ENCODE data around the gene ARRDC1.
A peak's percentile ranks its signal among the peaks of the same experiment; 100 is the strongest.
"Not testable (repeated sequence)": the region's sequence is repeated elsewhere in the genome, so short reads cannot be mapped to it uniquely, and the experiment has no call there.

Gene ARRDC1

DNA sequence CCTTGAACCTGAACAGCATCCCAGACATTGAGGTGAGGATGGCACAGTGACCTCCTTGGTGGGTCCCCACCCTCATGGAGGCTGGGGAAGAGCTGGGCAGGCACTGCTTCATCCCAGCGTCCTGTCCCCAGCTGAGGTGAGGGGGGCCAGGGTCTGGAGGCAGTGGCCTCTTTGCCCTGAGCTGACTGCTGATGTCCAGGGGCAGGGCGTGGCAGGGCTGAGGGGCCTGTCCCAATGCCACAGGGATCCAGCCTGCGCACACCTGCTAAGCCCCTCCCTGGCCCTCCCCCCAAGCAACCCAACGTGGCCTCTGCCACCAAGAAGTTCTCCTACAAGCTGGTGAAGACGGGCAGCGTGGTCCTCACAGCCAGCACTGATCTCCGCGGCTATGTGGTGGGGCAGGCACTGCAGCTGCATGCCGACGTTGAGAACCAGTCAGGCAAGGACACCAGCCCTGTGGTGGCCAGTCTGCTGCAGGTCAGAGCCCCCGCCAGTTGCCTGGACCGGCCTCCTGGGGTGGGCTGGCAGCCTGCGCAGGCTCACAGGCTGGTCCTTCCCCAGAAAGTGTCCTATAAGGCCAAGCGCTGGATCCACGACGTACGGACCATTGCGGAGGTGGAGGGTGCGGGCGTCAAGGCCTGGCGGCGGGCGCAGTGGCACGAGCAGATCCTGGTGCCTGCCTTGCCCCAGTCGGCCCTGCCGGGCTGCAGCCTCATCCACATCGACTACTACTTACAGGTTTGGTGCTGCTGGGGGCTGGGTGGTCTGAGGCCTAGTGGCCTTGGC lies 8.4 kb downstream of the ARRDC1 start:
- no peak for DNase-seq

DNA sequence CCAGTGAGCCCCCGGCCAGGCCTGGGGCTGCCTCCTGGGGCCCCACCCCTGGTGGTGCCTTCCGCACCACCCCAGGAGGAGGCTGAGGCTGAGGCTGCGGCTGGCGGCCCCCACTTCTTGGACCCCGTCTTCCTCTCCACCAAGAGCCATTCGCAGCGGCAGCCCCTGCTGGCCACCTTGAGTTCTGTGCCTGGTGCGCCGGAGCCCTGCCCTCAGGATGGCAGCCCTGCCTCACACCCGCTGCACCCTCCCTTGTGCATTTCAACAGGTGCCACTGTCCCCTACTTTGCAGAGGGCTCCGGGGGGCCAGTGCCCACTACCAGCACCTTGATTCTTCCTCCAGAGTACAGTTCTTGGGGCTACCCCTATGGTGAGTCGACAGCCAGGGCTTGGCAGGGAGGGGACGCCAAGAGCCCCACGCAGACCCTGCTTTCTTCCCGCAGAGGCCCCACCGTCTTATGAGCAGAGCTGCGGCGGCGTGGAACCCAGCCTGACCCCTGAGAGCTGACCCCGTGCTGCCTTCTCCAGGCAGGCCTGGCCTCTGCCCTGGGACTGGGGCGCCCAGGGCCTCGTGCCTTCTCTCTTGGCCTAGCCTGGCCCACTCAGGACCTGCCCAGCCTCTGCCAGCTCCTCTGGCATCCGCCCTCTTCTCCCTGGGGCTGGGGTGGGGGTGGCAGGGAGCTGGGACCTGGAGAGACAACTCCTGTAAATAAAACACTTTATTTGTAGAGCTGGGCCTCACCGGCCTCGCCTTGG lies 9.3 kb downstream of the ARRDC1 start:
- DNase-seq, result no peak

DNA sequence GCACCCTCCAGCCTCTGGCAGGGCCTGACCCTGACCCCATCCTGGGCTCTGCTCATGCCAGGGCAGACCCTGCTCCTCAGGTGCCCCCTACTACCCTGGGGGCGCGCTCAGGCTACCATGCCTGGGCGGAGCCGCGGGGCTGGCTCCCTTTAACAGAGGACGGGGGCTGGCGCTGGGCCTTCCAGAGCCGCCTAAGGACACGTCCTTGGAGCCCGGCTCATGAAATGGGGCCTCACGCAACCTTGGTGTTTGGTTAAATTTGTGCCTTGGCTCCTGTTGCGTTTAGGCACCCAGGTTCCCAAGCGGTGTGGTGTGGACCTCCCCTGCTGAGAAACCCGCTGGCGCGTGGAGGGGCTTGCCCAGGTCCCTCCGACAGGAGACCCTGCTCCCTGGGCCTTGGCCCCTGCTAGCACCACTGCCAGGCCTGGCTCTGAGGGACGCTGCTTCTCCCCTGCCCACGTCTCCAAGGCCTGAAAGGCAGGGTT lies 9.9 kb downstream of the ARRDC1 start:
- DNase-seq, result no peak

DNA sequence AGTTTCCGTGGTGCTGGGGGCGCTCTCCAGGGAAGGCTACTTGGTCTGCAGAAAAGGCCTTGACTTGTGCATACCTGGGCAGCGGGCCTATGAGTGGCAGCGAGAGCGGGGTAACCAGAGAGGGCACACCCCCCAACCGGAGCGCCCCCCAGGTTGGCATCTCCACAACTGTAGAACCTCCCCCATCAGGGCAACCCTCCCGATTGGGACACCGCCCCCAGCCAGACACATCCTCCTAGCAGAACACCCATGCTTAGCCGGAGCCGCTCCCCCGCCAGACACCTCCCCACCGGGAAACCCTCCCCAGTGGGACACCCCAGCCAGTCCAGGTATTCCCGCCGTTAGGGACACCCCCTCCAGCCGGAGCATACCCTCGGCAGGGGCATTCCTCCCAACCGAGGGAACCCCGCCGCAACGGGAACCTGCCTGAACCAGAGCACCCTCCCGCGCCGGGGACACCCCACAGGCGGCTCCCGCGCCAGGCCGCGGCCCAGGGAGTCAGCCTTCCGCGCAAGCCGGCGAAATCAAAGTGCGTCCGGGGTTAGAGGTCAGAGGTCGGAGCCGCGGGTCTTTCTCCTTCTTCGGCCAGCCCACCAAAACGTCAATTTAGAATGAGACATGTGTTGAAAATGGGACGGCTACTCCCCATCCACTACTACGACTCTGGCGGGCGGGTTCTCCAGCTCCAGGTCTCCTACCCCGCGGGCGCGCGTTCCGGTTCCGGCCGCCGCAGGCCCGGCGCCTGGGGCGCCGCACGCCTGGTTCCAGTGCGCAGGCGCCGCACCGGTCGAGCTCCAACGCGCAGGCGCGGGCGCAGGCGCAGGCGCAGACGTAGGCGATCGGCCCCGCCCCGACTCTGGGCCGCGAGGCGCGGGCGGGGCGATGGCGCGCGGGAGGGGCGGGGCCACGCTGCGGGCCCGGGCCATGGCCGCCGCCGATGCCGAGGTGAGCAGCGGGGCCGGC lies 12.9 kb downstream of the ARRDC1 start, which contains the start of gene EHMT1:
Gene EHMT1 (plus strand): TSS at position 901 of the 963 bp plus-strand sequence. CDS start 24 bp downstream, at position 925.
- DNase-seq, result peak; percentile 89

DNA sequence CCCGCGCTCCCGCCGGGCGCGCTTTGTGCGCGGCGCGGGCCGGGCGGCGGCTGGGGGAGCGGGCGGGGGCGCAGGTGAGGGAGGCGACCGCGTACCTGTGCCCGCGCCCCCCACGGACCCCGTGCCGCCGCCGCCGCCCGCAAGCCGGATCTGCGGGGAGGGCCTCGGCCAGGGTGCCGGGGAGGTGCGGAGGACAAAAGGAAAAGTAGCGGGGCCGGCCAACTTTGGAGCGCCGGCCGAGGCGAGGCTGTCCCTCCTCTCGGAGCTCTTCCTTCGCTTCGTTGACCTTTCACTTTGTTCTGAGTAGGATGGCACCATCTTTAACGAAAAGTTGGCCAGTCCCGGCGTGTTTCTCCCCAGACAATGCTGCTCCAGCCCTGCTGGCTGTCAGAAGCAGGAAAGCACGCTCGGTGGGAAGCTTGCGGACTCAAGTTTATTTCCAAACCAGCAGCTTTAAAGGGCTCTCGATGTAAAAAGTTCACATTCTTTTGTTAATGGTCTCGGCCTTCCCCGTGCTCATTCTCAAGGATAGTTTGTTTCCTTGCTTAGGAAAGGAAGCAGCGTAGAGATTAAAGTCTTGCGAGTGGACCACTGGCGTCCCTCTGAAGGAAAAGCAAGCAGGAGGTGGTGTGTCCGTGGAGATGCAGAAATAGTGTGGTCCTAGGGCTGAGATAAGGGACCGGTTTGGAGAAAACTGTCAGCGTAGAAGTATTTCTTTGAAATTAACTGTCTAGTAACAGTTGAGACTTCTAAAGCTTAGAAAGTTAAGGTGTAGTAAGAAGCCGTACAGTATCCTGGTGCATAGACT lies 14.0 kb downstream of the ARRDC1 start:
- peak; percentile 32 for DNase-seq

DNA sequence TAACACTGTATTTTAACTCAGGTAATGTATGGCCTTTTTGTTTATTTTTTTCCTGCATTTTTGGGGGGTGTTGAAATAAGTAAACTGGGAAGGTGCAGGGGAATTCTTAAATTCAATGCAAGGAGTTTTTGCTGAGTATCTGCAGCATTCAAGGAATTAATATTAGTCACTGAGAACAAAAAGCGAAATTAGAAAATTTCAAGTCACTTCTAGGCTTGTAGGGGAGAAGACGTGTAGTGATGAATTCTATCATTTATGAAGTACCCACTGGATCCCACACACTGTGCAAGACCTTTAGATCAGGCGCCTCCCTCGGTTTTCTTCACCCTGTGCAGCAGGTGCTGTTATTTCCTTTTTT lies 14.5 kb downstream of the ARRDC1 start:
- no peak for DNase-seq

DNA sequence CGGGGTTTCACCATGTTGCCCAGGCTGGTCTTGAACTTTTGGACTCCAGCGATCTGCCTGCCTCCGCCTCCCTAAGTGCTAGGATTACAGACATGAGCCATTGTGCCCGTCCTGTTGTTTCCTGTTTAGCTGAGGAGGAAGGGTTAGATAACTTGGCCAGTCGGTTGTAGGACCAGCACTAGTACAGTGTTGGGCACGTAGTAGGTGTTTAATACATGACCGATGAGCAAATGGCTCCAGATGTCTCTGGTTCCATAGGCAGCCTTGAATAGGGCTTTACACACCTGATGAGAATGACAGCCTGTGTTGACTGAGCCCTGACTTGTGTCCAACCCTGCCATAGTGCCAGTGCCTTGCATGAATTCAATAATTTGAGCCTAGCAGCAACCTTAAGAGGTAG lies 15.1 kb downstream of the ARRDC1 start:
- DNase-seq, result no peak

DNA sequence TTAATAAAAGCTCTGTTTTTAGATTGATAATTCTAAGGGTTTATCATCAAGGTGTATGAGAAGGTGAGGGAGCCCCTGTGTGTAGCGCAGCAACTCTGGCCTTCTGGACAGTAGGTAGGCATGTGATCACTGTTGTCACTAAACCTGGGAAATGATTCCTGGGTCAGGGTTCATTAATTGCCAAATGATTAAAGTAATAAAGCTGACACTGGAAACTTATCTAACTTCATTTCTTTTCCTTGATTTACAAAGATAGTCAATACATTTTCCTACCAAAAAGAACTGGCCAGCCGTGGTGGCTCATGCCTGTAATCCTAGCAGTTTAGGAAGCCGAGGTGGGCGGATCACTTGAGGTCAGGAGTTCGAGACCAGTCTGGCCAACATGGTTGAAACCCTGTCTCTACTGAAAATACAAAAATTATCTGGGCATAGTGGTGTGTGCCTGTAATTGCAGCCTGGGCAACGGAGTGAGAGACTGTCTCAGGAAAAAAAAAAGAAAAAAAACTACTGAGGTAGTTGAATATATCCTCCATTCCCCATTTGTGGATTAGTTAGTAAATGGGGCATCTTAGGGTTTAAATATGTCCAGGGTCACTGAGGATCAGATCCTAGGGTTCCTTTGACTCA lies 15.8 kb downstream of the ARRDC1 start:
- DNase-seq, result no peak

DNA sequence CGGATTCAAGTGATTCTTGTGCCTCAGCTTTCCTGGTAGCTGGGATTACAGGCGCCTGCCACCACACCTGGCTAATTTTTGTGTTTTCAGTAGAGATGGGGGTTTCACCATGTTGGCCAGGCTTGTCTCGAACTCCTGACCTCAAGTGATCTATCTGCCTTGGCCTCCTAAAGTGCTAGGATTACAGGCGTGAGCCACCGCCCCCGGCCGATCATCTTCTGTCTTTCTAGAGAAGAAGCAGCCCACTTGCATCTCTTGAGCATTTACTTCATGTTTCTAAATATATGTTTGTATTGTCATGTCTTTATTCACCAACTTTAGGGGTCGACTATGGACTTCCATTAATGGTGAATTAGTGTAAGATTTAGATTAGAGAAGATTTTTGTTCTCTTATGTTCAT lies 16.7 kb downstream of the ARRDC1 start:
- not testable (repeated sequence) for DNase-seq

DNA sequence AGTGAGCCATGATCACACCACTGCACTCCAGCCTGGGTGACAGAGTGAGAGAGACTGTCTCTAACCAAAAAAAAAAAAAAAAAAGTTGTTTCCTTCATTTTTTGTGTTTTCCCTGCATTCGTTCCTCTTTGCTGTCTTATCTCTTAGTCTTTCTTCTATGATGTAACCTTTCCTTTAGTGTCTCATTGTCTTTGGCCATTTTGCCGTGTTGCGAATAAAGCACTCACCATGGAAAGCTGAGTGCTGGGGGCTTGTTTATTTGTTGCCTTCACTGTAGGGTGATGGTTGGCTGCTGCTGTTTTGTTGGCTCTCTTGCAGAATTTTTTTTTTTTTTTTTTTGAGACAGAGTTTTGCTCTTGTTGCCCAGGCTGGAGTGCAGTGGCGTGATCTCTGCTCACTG lies 21.0 kb downstream of the ARRDC1 start:
- DNase-seq, result no peak

DNA sequence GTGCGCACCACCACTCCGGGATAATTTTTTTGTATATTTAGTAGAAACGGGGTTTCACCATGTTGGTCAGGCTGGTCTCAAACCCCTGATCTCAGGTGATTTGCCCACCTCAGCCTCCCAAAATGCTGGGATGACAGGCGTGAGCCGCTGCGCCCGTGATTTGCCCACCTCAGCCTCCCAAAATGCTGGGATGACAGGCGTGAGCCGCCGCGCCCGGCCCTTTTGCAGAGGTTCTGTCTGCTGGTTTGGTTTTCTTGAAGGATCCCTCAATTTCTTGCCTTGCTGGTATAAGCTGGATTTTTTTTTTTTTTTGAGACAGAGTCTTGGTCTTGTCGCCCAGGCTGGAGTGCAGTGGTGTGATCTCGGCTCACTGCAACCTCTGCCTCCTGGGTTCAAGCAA lies 21.9 kb downstream of the ARRDC1 start:
- DNase-seq, result not testable (repeated sequence)

DNA sequence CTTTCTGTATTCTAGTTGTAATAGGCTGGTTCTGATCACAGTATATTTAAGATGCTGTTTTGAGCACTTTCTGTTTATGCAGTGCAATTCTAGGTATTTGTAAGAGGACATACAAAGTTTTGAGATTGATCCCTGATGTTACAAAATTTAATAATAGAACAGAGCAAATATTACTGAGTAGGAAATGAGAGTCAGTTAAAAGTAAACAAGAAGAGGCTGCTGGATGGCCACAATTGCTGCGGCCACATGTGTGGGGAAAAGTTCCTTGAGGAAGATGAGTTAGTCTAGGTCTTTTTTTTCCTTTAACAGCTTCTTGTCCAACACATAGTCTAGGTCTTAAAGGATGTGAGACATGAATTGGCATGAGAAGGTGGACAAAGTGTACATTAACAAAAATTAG lies 24.6 kb downstream of the ARRDC1 start:
- no peak for DNase-seq

DNA sequence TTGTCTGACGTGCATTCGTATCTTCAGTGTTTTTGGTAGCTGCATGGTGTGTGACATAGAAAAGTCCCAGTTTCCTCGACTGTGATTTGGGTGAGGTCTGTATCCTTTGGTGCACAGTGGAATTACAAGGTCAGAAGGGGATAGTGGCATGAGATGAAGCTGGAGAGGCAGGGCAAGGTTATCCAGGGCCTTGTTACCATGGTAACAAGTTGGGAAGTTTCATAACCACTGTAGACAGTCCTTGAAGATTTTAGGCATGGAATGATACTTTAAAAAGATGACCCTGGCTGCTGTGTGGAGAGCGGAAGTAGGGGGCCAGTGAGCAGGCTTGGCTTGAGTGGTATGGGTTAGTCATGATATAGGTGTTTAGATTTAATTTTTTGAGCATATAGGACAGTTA lies 25.2 kb downstream of the ARRDC1 start:
- DNase-seq, result no peak

DNA sequence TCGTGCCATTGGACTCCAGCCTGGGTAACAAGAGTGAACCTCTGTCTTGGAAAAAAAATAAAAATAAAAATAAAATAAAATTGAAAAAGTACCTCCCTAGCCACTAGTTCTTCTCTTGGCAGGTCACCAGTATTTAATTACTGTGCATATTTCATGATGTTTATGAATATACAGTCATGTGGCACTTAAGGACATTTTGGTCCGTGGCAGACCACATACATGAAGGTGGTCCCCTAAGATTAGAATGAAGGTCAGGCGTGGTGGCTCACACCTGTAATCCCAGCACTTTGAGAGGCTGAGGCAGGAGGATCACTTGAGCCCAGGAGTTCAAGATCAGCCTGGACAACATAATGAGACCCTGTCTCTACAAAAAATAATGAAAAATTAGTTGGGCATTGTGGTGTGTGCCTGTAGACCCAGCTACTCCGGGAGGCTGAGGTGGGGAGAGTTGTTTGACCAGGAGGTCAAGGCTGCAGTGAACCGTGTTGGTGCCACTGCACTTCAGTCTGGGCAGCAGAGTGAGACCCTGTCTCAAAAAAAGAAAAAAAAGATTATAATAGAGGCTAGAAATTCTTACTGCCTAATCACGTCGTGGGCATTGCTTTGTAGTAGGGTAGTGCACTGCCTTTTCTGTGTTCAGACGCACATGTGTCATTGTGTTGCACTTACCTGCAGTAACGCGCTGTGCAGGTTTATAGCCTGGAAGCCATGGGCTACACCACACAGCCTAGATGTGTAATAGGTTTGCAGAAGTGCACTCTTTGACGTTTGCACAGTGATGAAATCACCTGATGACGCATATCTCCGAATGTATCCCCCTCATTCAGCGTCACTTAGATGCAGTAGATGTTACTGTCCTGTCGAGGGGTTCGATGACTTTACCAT lies 26.1 kb downstream of the ARRDC1 start:
- DNase-seq, result no peak

DNA sequence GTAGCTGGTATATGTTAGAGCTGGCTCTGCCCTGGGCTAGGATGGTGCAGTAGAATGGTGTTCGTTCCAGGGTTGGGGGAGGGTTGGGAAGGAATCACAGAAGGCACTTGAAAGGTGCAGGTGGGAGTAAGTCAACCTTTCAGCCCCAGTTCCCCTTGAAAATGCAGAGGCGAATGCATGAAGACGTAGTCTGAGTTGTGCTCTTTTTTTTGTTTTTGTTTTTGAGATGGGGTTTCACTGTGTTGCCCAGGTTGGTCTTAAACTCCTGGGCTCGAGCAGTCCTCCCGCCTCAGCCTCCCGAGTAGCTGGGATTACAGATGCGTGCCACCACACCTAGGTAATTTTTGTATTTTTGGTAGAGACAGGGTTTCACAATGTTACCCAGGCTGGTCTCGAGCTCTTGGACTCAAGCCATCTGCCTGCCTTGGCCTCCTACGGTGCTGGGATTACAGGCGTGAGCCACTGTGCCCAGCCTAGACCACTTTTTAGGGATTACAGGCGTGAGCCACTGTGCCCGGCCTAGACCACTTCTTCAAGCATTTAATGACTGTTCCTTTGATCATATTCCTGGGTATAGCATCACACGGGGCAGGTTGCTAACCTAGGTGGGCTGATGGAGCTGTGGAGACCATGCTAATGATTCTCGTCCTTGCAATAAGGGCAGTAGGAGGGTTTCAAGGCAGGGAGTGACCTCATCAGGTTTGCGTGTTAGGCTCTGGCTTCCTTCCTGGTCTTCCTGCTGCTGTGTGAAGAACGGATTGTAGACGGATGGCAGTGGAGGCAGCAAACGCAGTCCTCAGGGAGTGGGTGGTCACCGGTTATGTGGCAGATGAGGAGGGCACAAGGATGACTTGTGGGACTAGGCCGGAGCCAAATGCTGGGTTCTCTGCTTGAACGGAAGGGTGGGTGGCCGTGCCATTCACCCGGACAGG lies 27.0 kb downstream of the ARRDC1 start:
- no peak for DNase-seq

DNA sequence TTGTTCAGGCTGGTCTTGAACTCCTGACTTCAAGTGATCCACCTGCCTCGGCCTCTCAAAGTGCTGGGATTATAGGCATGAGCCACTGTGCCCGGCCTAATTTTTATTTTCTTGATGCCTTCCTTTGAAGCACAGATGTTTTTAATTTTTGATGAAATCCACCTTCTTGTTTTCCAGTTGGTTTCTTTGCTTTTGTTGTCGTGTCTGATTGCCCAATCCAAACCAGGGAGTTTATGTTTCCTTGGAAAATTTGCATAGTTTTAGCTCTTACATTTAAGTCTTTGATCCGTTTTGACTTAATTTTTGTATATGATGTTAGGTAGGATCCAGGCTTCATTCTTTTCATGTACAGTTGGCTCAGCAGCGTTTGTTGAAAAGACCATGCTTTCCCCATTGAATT lies 28.5 kb downstream of the ARRDC1 start:
- DNase-seq, result no peak

DNA sequence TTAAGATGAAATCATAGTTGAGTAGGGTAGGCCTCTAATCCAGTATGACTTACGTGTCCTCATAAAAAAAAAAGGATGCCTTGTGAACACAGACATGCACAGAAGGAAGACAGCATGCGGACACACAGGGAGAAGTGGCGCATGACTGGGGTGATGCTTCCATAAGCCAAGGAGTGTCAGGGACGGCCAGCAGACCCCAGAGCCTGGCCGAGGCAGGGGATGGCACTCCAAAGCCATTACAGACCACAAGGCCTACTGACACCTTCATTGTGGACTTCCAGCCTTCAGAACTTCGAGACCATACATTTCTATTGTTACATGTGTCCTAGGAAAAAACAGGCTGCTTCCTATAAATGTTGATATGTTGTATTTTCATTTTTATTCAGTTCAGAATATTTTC lies 33.2 kb downstream of the ARRDC1 start:
- no peak for DNase-seq

DNA sequence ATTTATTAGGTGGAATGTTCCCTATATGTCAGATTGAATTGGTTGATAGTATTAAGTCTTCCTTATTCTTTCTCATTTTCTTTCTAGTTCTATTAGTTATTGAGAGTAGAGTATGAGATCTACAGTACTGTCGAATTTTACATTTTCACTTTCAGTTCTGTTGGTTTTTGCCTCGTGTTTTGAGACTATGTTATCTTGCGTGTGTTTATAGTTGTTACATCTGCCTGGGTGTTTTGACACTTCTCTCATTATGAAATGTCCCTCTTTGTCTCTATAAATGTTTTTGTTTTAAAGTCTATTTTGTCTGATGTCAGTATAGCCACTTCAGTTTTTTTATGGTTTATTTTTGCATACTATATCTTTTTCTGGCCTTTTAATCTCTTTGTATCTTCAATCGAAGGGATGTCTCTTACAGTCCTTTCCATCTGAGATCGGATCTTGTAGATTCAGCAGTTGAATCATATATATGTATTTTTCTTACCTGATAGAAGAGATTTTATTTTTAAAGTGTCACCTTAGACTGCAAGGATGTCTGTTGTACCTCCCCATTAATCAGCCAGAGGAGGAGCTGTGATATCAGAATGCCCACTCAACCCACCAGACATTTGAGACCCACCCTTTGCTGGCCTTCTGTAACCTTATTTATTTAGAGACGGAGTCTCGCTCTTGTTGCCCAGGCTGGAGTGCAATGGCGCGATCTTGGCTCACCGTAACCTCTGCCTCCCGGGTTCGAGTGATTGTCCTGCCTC lies 34.0 kb downstream of the ARRDC1 start:
- DNase-seq, result no peak

DNA sequence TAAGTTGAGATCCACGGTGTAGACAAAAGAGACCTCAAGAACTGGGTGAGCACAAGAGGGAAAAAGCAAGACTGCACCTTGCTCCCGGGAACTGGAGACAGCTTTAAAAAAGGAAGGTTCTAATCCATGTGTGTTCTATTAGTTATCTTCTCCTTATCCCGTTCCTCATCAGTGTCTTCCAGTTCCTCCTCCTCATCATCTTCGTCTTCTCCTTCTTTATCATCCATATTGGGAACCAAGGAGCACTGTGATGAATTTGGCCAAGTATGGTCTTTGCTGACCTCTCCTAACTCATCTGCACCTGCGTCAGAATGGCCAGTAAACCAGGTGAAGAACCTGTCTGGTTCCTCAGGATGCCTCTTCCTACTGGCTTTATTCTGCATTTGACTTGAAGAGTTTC lies 35.4 kb downstream of the ARRDC1 start:
- DNase-seq, result no peak

All from activated CD8-positive, alpha-beta memory T cell treated with anti-CD3 and anti-CD28 coated beads, Interleukin-2, amount 50 U/mL, for 4 hours (primary cell).